Measurements from ENCODE around the gene NANOS1. TPM values are rescaled to one million over a fixed set of nuclear protein-coding genes. Genes with fewer than 3 reads are reported as not detected.

Gene NANOS1
- total and polyA plus RNA-seq, 9 of the 15 experiments (the other 6 are each of a cell fraction or from before 2014, with no cell fraction given) = 0.14 to 1.6 (median 0.83) TPM; not detected in 1

DNA sequence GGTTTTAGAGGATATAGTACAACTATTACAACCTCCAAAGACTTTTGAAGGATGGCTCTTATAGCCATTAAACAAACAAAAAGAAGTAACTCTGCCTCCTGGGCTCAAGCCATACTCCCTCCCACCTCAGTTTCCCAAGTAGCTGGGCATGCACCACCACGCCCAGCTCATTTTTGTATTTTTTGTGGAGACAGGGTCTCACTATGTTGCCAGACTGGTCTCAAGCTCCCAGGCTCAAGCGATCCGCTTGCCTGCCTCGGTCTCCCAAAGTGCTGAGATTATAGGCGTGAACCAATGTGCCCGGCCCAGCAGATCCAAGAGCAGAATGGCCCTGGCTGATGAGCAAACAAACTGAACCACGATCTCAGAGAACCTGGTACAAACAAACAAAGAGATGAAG, 16.0 kb downstream of the NANOS1 start:
- TF ChIP-seq XRCC5 (IDR thresholded peaks at IDR 0.05; ENCODE audit: low read depth, low read length) (no peak), ARID3B (CRISPR knock-in tag; IDR thresholded peaks at IDR 0.05; ENCODE audit: borderline replicate concordance) (no peak), ZNF384 (IDR thresholded peaks at IDR 0.05; ENCODE audit: low read depth, low read length) (no peak), NFE2L1 (tag; IDR thresholded peaks at IDR 0.05; ENCODE audit: borderline replicate concordance, low read depth) (no peak), ZNF778 (CRISPR knock-in tag; IDR thresholded peaks at IDR 0.05) (no peak), NR2C1 (IDR thresholded peaks at IDR 0.05) (no peak), NR2C1 (tag; IDR thresholded peaks at IDR 0.05) (no peak), GATAD2B (IDR thresholded peaks at IDR 0.05; ENCODE audit: borderline replicate concordance) (no peak), ZC3H8 (IDR thresholded peaks at IDR 0.05) (no peak), MEF2D (tag; conservative IDR thresholded peaks at IDR 0.05; ENCODE audit: low read depth) (no peak), TFAP4 (CRISPR knock-in tag; IDR thresholded peaks at IDR 0.05; ENCODE audit: borderline replicate concordance) (no peak), MAFF (IDR thresholded peaks at IDR 0.05; ENCODE audit: low read length) (no peak), DEAF1 (CRISPR knock-in tag; IDR thresholded peaks at IDR 0.05) (no peak), DDX20 (tag; IDR thresholded peaks at IDR 0.05; ENCODE audit: low read depth) (no peak), ZNF12 (CRISPR knock-in tag; IDR thresholded peaks at IDR 0.05) (no peak)
- POLR2A ChIA-PET = no interaction called here
- CTCF ChIA-PET (ENCODE audit: low intra/inter-chr PET ratio) = no interaction called here
- H4K20me1 ChIP-seq (replicated peaks; ENCODE audit: control insufficient read depth, insufficient read depth, low read length) = no peaks in the 10 kb centered on the region
- H3K4me1 ChIP-seq (replicated peaks in 1 of 2; ENCODE audit: control insufficient read depth in 2 of 2, insufficient read depth in 2 of 2, low read length in 2 of 2) = no peaks in the 10 kb centered on the region
- ATAC-seq (no peak), DNase-seq (ENCODE audit: extremely low read depth in 1 of 4, low spot score in 3 of 4) (no peak), FAIRE-seq (no peak)
- no peak overlapping the region for H3K9ac ChIP-seq (ENCODE audit: insufficient read depth in 1 of 2, low read depth in 2 of 2, low read length in 2 of 2)
- H3K27me3 ChIP-seq (ENCODE audit: control insufficient read depth in 2 of 2, insufficient read depth in 2 of 2, low read length in 2 of 2) = no peaks in the 10 kb centered on the region
- BruUV-seq (replicated peaks) = no TSS peak
- in situ Hi-C loops (cut with MboI) = no loop called here
- peaks cover 57% of the 10 kb centered on the region for H3K79me2 ChIP-seq (ENCODE audit: control insufficient read depth, insufficient read depth, low read length)
- H3K9me3 ChIP-seq (replicated peaks; ENCODE audit: control insufficient read depth, insufficient read depth, low read depth, low read length) = no peaks in the 10 kb centered on the region
- no peaks in the 10 kb centered on the region for H3K9me1 ChIP-seq (ENCODE audit: control insufficient read depth, insufficient read depth, low read length)
- H3K36me3 ChIP-seq (ENCODE audit: control insufficient read depth, insufficient read depth, low read length) = peaks cover 100% of the 10 kb centered on the region
- H3K27ac ChIP-seq (ENCODE audit: extremely low read depth, low read depth, low read length) = no peak overlapping the region
- intact Hi-C loops (cut with micrococcal nuclease) = no loop called here
- H3K4me2 ChIP-seq (ENCODE audit: insufficient read depth, low read length) = no peak overlapping the region
- no peak overlapping the region for H2AFZ ChIP-seq (ENCODE audit: low read depth, low read length)
- H3K4me3 ChIP-seq = no peak overlapping the region
- WGBS (ENCODE audit: insufficient coverage, low coverage, missing lambda C conversion rate) = 94% methylated on average over 5 of the region's 7 CpGs
